ENCODE results near the gene PTPN21.

DNA sequence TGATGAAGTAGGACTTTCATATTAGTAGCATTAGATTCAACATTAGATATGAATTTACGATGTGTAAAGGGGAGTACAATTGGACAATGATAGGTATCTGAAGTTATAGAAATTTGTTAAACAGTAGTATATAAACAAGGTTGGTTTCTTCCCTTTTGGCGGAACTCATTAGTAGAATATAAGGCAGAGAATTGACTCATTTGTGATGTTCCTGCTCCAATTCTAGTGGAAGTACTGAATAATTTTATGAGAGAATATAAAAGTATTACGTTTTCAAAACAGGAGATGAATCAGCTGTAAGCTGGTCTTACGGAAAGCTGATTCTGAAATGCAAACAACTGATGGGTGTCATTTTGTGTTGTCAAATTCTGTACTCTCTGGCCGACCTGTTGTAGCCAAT lies 21.4 kb upstream of the PTPN21 start:
- no peak for TF ChIP-seq POLR2A (IDR thresholded peaks at IDR 0.05)
- no peak for TF ChIP-seq CTCF (IDR thresholded peaks at IDR 0.05)
- no peak for TF ChIP-seq POLR2AphosphoS5 (IDR thresholded peaks at IDR 0.05)
- TF ChIP-seq EP300 (IDR thresholded peaks at IDR 0.05): no peak

Measured in stomach (tissue), 4 donors.